AG10803 (cell line): ENCODE data around the gene ATXN1.

Source experiments
- DNase-seq: peaks from one replicate; pipeline ENCODE4 v3.0.0; 2010; ENCODE audit warnings: low read depth
- H3K4me3 ChIP-seq: 2 replicates; pipeline ENCODE4 v1.5.1; 2011; ENCODE audit warnings: mild to moderate bottlenecking, low read length, control low read depth
- CTCF ChIP-seq: conservative IDR thresholded peaks from 2 replicates; pipeline ENCODE4 v1.5.1; 2011; ENCODE audit warnings: mild to moderate bottlenecking, low read length, control low read depth, inconsistent platforms

The ATXN1 gene

GRCh38 chr6:16688984-16689636, 72.2 kb downstream of the ATXN1 start:
- DNase-seq, result peak; percentile 79
- no peak overlapping the region for H3K4me3 ChIP-seq
- no peak for TF ChIP-seq CTCF

- DNase-seq, result no peak
- no peak for TF ChIP-seq CTCF
- H3K4me3 ChIP-seq, result no peak overlapping the region
Observed at GRCh38 chr6:16688436-16688835, 72.8 kb downstream of the ATXN1 start.

DNA sequence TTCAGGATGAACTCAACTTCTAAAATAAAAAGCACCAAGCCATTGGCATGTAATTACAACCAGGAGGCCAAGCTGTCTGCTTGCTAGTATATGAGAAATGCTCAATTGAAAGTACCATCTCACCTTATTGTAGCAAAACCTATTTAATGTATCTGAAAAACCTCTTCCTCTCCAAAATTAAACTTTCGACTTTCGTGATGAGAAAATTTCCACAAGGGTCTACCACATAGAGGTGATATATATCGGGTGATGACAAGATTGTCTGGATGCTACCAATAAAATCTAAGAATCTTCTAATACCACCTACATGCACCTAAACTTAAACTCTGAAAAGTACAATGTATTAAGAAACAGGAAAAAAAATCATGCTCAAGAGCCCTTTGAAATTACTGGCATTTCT, 74.2 kb downstream of the ATXN1 start:
- no peak overlapping the region for H3K4me3 ChIP-seq
- no peak for DNase-seq
- no peak for TF ChIP-seq CTCF

DNA sequence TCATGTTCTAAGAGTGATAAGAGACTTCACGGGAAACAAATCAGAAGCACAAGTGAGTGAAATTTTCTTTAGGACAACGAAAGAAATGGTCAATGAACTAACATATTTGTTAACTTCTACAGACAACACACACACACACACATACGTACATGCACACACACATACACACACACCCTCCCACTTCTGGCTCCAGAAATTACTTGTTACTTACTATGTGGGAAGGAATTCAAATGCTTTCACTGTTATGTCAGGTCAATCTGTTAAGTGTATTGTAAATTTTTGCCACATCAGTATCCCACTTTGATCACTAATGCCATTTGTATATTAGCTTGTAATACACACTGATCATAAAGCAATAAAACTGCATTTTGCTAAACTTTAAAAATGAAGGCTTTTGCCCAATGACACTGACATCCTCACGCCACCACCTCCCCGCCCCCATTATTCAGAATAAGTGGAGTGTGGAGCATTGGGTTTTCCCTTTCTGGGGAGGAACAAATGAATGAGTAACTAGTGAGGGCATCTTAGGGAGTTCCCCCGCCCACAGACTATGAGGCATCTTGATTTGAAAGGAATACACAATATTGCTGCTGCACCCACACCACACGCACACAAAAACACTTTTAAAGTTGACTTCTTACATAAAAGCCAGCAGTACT, 76.2 kb downstream of the ATXN1 start:
- H3K4me3 ChIP-seq, result no peak overlapping the region
- TF ChIP-seq CTCF, result no peak
- peak; percentile 65 for DNase-seq

DNA sequence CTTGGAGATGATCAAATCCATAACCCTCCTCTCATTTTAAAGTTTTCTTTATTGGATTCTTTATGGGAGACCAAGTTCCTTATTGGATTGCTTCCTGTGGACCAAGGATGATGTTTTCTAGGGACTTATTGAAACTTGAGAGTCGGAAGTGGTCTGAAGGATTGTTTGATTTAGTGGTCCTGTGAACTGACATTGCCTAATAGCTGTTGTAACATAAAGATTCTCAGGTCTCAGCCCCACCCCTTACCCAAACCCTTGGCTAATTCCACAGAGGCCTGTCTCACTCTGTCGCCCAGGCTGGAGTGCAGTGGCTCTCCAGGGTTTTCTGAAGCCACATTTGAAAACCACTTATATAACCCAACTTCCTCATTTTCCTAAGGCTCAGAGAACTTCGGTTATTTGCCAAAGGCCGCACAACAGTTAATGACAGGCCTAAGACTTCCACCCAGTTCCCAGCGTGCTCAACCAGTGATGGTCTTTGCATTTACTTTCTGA, 77.0 kb downstream of the ATXN1 start:
- DNase-seq, result no peak
- no peak overlapping the region for H3K4me3 ChIP-seq
- TF ChIP-seq CTCF, result no peak

DNA sequence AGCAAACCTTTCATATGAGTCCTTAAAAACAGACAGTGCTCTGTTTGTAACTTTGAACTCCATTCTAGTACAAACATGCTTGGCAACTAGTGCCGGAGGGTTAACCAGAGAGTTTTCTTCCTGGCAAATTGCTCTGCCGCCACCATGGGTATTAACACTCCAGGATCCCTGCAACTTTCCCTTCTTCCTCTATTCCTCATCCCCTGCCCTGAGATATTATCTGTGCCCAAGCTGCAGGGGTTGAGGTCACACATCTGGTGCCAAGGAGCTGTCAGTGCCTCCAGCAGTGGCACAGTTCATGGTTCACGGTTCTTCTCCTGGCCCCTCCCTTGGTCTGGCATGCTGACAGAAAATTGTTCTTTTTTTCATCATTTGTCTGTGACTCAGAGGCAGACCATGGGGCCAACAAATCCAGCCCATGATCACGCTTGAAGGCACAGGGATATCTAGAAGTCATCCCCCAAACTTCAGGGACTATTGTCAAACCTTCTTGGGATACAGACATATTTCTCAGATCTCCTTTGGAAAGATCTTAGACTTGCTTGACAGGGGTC, 77.5 kb downstream of the ATXN1 start:
- no peak overlapping the region for H3K4me3 ChIP-seq
- TF ChIP-seq CTCF, result no peak
- peak; percentile 77 for DNase-seq

DNA sequence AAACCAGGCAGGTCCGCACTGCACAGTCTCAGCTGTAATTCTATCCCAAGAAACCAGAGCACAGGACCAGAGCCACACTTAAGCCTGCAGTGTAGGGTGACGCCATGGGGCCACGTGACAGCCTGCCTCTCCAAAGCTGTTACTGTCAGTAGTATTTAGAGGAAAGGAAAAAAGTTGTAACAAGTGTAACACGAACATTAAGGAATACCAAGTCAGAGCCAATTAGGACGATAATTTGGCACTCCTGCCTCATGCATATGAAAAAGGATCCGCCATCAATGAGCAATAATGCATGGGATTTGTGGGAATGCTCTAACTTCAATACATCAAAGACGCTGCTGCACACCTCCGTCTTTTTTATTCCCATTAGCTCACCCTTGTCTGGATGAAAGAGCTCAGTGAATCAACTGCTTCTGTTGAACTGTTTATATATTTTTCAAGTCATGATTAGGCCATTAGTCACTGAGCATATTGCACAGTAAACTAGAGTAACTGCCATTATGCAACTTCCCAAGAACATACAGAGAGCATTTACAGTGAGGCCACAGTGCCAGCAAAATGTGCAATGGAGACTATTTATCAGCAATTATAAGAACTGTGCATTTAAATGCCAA, 79.9 kb downstream of the ATXN1 start:
- peak; percentile 89 for DNase-seq
- no peak for TF ChIP-seq CTCF
- H3K4me3 ChIP-seq, result no peak overlapping the region
